Activated T-cell treated with anti-CD3 and anti-CD28 coated beads, Interleukin-2, amount 50 U/mL, for 72 hours (primary cell): ENCODE measurements around the gene CCDC92B. TPM values are rescaled to one million over a fixed set of nuclear protein-coding genes. Genes with fewer than 3 reads are reported as not detected.

Experiments used
- ATAC-seq, 2 donors: fragments of 150-1000 bp; cut with Tn5 transposase; replicated peaks in 1 of 2; 2 replicates each; pipeline ENCODE4 v1.10.0; 2021; ENCODE audit warnings: moderate library complexity in 2 of 2, mild to moderate bottlenecking in 1 of 2
- DNase-seq, 2 donors: peaks; one replicate each; pipeline ENCODE4 v3.0.0; 2021 to 2022; ENCODE audit warnings: mixed read lengths in 1 of 2
- H3K27ac Mint-ChIP-seq: one replicate; pipeline ENCODE4 v1.8.0; 2022; ENCODE audit warnings: mild to moderate bottlenecking, moderate library complexity, mixed read lengths
- H3K27me3 Mint-ChIP-seq: one replicate; pipeline ENCODE4 v1.8.0; 2022; ENCODE audit warnings: low read depth, mixed read lengths
- H3K36me3 Mint-ChIP-seq, 2 donors: one replicate each; pipeline ENCODE4 v1.8.0; 2022; ENCODE audit warnings: mixed read lengths in 2 of 2, mild to moderate bottlenecking in 1 of 2; ENCODE audit not compliant: insufficient read depth in 2 of 2
- H3K4me1 Mint-ChIP-seq: one replicate; pipeline ENCODE4 v1.8.0; 2022; ENCODE audit warnings: low read depth, mixed read lengths
- H3K4me3 Mint-ChIP-seq, 2 donors: one replicate each; pipeline ENCODE4 v1.8.0; 2022; ENCODE audit warnings: mild to moderate bottlenecking in 2 of 2, mixed read lengths in 2 of 2, moderate library complexity in 2 of 2
- H3K9me3 Mint-ChIP-seq, 2 donors: one replicate each; pipeline ENCODE4 v1.8.0; 2022; ENCODE audit warnings: mixed read lengths in 2 of 2
- total RNA-seq, 2 donors: library from RNA; stranded (reverse); gene quantifications; one replicate each; pipeline ENCODE4 v1.2.3, GENCODE V29; 2022

Gene CCDC92B
- total RNA-seq: under 1 TPM in 1 of 2 donors, not detected in 1; 0.14 TPM

- H3K36me3 Mint-ChIP-seq: no peaks in the 10 kb centered on the region
Measured at GRCh38 chr17:2749058-2749783, at the start of gene CCDC92B. Gene CCDC92B (minus strand): TSS chr17:2749652. CDS start chr17:2735145, 14,507 bp downstream.

GRCh38 chr17:2798678-2799077, 49.2 kb upstream of the CCDC92B start:
- DNase-seq: no peak
- no peaks in the 10 kb centered on the region for H3K9me3 Mint-ChIP-seq
- ATAC-seq: no peak
- peaks cover 52% of the 10 kb centered on the region for H3K27me3 Mint-ChIP-seq
- no peak overlapping the region for H3K4me3 Mint-ChIP-seq
- H3K27ac Mint-ChIP-seq: no peak overlapping the region
- H3K4me1 Mint-ChIP-seq: peaks cover 54% of the 10 kb centered on the region
- H3K36me3 Mint-ChIP-seq: no peaks in the 10 kb centered on the region

More at GRCh38 chr17:2749058-2749783, at the start of gene CCDC92B:
- Mint-ChIP-seq H3K4me3 (peak within 1 kb of the TSS in 1 of 2 donors; percentile 63), H3K9me3 (no peaks in the 10 kb centered on the region), H3K27ac (no peak within 1 kb of the TSS), H3K4me1 (no peaks in the 10 kb centered on the region), H3K27me3 (peaks cover 66% of the 10 kb centered on the region)
- no peak for DNase-seq
- ATAC-seq: peak in 1 of 2 donors; percentile 7

GRCh38 chr17:2798188-2798587, 48.7 kb upstream of the CCDC92B start:
- Mint-ChIP-seq H3K36me3 (no peaks in the 10 kb centered on the region), H3K27ac (no peak overlapping the region), H3K9me3 (no peaks in the 10 kb centered on the region), H3K27me3 (peaks cover 53% of the 10 kb centered on the region), H3K4me1 (peaks cover 55% of the 10 kb centered on the region), H3K4me3 (no peak overlapping the region)
- ATAC-seq: no peak
- DNase-seq: no peak

GRCh38 chr17:2797637-2798036, 48.2 kb upstream of the CCDC92B start:
- DNase-seq (no peak), ATAC-seq (no peak)
- peak overlapping the region; percentile 47 to 81 for H3K4me3 Mint-ChIP-seq
- H3K9me3 Mint-ChIP-seq: no peaks in the 10 kb centered on the region
- H3K36me3 Mint-ChIP-seq: no peaks in the 10 kb centered on the region
- no peak overlapping the region for H3K27ac Mint-ChIP-seq
- peaks cover 53% of the 10 kb centered on the region for H3K27me3 Mint-ChIP-seq
- peaks cover 60% of the 10 kb centered on the region for H3K4me1 Mint-ChIP-seq

- DNase-seq (no peak), ATAC-seq (no peak)
- Mint-ChIP-seq H3K27ac (no peak overlapping the region), H3K9me3 (no peaks in the 10 kb centered on the region), H3K4me3 (peak overlapping the region; percentile 47 to 81), H3K36me3 (no peaks in the 10 kb centered on the region), H3K27me3 (peaks cover 54% of the 10 kb centered on the region), H3K4me1 (peaks cover 64% of the 10 kb centered on the region)
Measured at GRCh38 chr17:2797226-2797625, 47.8 kb upstream of the CCDC92B start.

GRCh38 chr17:2796164-2797125, 47.0 kb upstream of the CCDC92B start, which contains the start of gene RAP1GAP2:
Gene RAP1GAP2 (plus strand): TSS chr17:2796438. CDS start chr17:2796528, 90 bp downstream.
- ATAC-seq: peak; percentile 61 to 74
- Mint-ChIP-seq H3K27me3 (peaks cover 61% of the 10 kb centered on the region), H3K4me1 (peaks cover 67% of the 10 kb centered on the region), H3K9me3 (no peaks in the 10 kb centered on the region), H3K36me3 (no peaks in the 10 kb centered on the region), H3K4me3 (peak within 1 kb of the TSS; percentile 47 to 81), H3K27ac (no peak within 1 kb of the TSS)
- peak; percentile 59 to 60 for DNase-seq

GRCh38 chr17:2795441-2796163, 46.1 kb upstream of the CCDC92B start:
- H3K4me3 Mint-ChIP-seq: peak overlapping the region; percentile 47 to 81
- no peaks in the 10 kb centered on the region for H3K9me3 Mint-ChIP-seq
- DNase-seq (no peak), ATAC-seq (no peak)
- no peak overlapping the region for H3K27ac Mint-ChIP-seq
- H3K36me3 Mint-ChIP-seq: no peaks in the 10 kb centered on the region
- peaks cover 67% of the 10 kb centered on the region for H3K4me1 Mint-ChIP-seq
- peaks cover 67% of the 10 kb centered on the region for H3K27me3 Mint-ChIP-seq

GRCh38 chr17:2794111-2794803, 44.8 kb upstream of the CCDC92B start:
- H3K36me3 Mint-ChIP-seq: no peaks in the 10 kb centered on the region
- no peak for DNase-seq
- peak overlapping the region; percentile 67 to 73 for H3K4me3 Mint-ChIP-seq
- H3K9me3 Mint-ChIP-seq: no peaks in the 10 kb centered on the region
- no peak overlapping the region for H3K27ac Mint-ChIP-seq
- peaks cover 67% of the 10 kb centered on the region for H3K4me1 Mint-ChIP-seq
- H3K27me3 Mint-ChIP-seq: peaks cover 73% of the 10 kb centered on the region
- ATAC-seq: peak in 1 of 2 donors; percentile 2

GRCh38 chr17:2792366-2793169, 43.1 kb upstream of the CCDC92B start:
- no peaks in the 10 kb centered on the region for H3K36me3 Mint-ChIP-seq
- peak overlapping the region; percentile 20 to 44 for H3K4me3 Mint-ChIP-seq
- peak; percentile 81 to 86 for DNase-seq
- H3K27ac Mint-ChIP-seq: no peak overlapping the region
- no peaks in the 10 kb centered on the region for H3K9me3 Mint-ChIP-seq
- peak; percentile 65 to 84 for ATAC-seq
- H3K27me3 Mint-ChIP-seq: peaks cover 58% of the 10 kb centered on the region
- peaks cover 53% of the 10 kb centered on the region for H3K4me1 Mint-ChIP-seq

GRCh38 chr17:2789700-2790099, 40.2 kb upstream of the CCDC92B start:
- Mint-ChIP-seq H3K9me3 (no peaks in the 10 kb centered on the region), H3K27me3 (peaks cover 32% of the 10 kb centered on the region), H3K36me3 (no peaks in the 10 kb centered on the region), H3K4me3 (no peak overlapping the region), H3K27ac (no peak overlapping the region), H3K4me1 (peaks cover 25% of the 10 kb centered on the region)
- DNase-seq (no peak), ATAC-seq (no peak)

GRCh38 chr17:2786176-2786881, 36.9 kb upstream of the CCDC92B start:
- Mint-ChIP-seq H3K4me3 (peak overlapping the region in 1 of 2 donors; percentile 3), H3K27me3 (peaks cover 14% of the 10 kb centered on the region), H3K27ac (no peak overlapping the region), H3K36me3 (no peaks in the 10 kb centered on the region), H3K9me3 (no peaks in the 10 kb centered on the region), H3K4me1 (no peaks in the 10 kb centered on the region)
- DNase-seq: peak; percentile 89 to 93
- peak; percentile 98 to 99 for ATAC-seq
